ENCODE data around the gene CD247.
A peak's percentile ranks its signal among the peaks of the same experiment; 100 is the strongest.

The CD247 gene

DNA sequence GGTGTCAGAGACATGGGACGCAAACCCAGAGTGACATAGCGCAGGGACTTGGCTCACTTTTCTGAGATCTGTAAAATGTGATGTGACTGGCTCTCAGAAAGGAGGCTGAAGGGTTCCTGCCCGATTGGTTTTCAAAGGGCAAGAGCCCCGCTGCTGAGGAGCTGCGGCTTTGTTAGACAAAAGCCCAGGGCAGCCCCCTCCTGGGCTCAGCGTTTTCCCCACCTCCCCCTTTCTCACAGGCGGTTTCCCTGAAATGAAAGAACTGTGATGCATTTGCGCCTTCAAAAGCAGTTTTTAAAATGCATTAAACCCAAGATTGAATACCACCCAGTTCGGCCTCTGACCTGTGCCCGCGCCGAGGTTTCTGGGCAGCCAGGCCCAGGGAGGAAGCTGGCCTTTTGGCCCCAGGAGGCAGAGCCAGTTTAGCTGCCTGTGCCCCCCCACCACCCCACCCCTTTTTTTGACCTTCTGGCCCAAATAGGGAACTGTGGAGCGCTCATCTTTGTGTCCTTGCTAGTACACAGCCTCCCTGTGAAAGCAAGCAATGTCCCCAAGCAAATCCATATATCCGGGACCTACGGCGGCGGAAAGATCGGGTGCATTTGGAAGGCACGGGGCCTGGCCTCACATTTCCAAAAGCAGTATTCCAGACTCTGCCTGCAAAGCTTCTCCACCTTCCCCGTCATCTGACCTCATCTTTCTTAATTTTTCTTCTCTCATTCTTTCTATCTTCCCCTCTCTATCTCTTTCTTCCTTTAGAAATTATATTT is 28.6 kb downstream of the CD247 start:
- DNase-seq (ENCODE audit: low read depth), result peak; percentile 54

DNA sequence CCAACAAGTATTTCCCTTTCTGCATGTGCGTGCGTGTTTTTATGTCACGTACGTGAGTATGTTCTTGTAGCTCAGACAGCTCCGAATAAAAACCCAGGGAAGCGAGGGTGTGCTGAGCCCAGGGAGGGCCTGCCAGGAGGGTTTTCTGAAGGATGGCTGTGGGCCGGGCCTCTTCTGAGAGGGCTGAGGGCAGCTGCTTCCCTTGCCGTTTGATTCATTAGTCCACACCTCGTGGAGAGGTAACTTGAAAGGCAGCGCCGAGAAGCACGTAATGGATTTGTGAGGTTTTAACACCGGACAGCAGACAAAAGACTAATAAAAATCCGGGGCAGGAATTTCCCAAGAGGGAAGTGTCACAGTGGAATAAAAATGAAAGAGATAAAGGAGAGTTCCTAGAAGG is 29.5 kb downstream of the CD247 start:
- no peak for DNase-seq (ENCODE audit: low read depth)

DNA sequence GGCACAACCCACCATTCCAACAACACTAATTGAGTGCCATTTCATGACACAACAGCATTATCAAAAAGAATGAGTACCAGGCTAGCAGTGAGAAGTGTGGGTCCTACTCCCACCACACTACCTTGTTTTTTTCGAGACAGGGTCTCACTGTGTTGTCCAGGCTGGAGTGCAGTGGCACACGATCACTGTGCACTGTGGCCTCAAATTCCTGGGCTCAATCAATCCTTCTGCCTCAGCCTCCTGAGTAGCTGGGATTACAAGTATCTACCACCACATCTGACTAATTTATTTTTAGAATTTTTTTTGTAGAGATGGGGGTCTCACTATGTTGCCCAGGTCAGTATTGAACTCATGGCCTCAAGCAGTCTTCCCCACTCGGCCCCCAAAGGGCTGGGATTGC is 30.7 kb downstream of the CD247 start:
- DNase-seq (ENCODE audit: low read depth), result no peak

DNA sequence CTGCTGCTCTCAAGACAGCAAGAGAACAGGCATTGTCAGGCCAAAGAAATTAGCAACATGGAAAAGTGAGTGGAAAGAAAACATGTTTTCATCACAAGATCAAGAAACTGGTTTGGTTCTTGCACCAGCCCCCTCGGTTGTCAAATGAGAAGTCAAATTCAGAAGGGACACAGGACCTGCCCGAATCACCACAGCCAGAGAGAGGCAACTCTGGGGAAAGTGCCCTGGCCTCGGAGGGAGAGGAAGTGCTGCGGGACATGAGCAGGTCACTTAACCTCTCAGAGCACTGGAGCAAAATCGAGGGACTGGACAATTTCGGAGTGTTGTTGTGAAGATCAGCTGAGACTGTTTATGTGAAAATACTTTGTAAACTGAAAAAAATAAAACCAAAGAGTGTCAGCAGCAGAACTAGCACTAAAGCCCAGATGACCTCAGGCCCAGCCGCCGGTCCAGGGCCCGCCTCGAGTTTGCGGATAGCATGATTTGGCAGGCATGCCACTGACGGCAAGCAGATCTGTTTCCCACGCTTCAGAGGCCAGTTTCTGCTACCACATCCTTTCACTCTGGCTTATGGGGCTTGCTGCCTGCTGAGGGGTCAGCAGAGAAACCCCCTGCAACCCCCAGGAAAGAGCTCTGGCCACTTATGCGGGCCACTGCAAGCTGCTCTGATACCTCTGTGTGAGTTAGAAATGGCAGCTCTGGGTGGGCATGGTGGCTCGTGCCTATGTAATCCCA is 32.1 kb downstream of the CD247 start:
- no peak for DNase-seq (ENCODE audit: low read depth)

DNA sequence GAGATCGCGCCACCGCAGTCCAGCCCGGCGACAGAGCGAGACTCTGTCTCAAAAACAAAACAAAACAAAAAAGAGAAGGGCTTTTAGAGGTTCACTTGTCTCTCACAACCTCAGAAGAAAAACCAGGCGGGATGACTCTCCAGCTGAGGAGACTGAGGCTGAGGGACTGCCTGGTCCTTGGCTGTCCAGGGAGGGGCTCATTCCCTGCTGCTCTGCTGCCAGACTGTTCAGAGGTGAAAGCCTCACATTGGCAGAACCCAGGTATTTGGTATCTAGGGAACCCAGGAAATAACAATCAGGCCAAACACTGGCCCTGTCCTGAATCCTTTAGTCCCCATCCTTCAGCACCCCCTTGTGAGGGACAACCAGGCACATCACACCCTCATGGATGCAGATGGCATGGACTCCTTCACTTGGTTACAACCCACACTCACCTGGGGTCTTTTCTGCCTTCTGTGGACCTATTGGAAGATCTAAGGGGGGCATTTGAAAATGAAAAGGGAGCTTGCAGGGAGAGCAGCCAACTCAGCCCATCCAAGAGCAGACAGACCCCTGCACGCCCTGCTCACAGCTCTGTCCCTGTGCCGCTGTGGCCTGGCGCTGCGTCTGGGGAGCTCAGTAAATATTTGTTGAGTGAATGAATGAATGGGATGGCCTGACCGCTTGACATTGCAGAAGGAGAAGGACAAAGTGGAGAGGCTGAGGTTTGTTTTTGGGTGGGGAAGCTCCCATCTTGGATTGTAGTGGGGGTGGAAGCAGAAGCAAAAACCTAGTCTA is 33.4 kb downstream of the CD247 start:
- no peak for DNase-seq (ENCODE audit: low read depth)

DNA sequence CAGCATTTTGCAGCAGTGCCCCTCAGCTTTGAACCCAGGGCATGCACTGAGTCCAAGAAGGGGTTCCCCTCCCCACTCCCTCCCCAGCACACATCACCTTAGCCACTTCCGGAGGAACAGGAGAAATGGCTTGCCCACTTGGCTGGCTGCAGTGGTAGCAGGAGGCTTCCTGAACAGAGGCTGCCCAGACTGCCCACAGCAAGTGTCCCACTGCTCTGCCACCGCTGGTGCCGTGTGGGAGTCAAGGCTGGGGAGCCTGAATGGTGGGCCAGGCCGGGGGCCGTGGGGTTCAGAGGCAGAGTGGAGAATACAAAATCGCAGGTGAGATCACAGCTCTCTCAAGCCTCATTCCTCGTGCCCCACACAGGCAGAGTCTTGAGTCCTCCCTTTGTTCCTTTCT is 34.5 kb downstream of the CD247 start:
- DNase-seq (ENCODE audit: low read depth), result no peak

DNA sequence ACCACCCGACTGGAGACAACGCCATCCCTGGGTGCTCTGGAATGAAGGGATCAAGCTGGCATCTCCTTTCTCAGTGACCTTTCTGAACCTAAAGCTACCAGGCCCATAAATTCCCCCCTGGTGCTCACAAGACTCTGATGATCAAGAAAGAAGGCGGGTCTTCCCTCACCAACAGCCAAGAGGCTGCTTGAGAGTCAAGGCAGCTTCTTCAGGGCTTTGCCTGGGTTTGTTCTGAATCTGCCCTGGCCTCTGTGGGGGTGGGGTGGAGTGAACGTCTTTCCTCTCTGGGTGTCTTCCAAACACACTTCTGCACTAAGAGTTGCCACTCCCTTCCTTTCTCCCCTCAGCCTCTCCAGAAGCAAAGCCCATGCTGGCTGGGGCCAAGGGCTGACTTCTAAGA is 36.1 kb downstream of the CD247 start:
- DNase-seq (ENCODE audit: low read depth), result no peak

DNA sequence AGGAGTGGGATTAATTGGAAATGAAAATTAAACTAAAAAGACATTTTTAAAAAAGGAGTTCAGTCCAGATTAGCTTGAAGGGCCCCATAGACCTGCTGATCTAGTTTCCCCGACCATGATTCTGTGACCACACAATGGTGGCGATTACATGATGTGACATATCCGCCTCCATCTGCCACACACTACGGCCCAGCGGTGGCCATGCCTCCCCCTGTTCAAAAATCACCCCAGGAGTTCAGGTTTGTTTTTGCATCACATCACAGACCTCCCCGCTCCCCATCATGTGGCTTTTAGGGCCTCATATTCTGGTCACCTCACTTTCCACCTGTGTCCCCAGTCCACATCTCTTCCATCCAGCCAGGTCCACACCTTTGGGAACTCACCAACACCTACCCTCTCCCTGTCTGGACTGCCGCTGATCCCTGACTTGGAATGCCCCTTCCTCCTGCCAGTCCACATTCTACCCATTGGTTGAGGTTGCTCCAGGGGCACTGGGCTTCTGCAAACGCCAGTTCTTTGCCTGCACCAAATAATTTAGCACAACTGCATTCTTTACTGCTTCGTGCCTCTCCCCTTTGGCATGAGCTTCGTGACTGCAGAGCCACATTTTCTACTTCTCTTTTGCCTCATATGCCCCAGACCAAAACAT is 38.9 kb downstream of the CD247 start:
- no peak for DNase-seq (ENCODE audit: low read depth)

DNA sequence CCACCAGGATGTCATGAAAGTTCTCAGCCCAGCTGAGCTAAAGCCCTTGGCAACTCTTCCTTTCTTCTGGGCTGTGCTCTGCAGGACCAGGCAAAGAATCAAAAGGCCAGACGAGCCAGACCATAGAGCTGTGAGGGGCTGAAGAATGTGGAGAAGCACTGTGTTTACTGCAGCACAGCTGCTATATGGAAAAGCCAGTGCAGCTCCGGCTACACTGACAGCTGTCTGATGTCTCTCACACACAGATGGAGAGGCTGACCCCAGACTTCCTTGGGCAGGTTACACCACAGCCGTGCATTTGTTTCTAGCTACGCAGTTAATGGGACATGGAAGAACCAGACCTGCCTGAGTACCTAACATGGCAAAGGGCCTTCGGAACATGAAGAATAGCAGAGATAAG is 40.3 kb downstream of the CD247 start:
- DNase-seq (ENCODE audit: low read depth), result no peak

DNA sequence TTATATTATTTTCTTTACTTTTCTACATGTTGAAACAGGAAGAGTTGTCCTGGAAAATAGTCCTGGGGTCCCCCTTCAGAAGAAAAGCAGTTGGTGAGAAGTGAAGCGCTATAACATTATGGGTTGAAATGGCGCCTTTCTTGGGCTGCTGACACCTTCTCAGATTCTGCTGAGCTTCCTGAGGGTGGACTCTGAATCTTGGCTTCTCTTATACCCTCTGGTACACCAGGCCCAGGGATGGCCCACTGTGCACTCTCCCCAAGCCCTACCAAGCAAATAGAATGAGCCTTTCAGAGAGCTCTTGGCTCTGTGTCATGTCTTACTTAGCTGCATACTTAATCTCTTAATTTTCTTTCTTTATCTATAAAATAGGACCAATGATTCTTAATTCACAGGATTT is 42.3 kb downstream of the CD247 start:
- no peak for DNase-seq (ENCODE audit: low read depth)

DNA sequence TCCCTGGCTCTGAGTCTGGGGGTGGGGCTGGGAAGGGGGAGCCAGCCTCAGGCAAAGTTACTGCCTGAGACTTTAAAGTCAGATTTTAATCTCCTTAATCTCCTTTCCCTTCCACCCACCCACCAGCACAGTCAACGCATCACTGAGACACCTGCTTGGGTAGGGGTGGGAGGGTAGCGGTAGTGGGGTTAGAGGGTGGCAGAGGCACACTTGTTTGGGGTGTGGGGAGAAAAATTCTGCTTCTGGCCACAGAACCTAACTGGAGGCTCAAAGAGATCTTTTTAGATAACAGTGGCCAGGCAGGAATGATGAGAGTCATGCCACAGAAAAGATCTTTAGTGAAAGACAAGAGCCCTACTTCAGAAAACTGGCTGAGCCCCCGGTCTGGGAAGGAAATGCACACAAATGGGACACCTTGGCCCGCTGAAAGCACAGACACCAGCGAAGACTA is 44.1 kb downstream of the CD247 start:
- no peak for DNase-seq (ENCODE audit: low read depth)

DNA sequence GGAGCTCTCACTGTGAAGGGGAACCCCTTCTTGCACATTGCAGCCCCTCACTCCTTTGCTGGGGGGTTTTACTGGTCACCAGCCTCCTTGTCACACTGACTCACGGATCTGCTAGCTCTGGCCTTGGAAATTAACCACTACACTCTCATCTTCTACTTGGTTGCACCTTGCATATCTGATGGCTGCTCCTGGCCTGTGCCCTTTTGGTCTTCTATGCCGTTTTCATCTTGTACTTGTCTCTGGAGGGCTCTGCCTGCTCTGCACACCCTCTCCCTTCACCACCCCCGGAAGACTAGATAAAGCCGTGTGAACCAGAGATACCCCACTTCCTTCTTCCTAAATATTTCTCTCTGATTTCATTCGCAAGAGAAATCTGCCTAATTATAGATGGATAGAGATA is 44.6 kb downstream of the CD247 start:
- no peak for DNase-seq (ENCODE audit: low read depth)

DNA sequence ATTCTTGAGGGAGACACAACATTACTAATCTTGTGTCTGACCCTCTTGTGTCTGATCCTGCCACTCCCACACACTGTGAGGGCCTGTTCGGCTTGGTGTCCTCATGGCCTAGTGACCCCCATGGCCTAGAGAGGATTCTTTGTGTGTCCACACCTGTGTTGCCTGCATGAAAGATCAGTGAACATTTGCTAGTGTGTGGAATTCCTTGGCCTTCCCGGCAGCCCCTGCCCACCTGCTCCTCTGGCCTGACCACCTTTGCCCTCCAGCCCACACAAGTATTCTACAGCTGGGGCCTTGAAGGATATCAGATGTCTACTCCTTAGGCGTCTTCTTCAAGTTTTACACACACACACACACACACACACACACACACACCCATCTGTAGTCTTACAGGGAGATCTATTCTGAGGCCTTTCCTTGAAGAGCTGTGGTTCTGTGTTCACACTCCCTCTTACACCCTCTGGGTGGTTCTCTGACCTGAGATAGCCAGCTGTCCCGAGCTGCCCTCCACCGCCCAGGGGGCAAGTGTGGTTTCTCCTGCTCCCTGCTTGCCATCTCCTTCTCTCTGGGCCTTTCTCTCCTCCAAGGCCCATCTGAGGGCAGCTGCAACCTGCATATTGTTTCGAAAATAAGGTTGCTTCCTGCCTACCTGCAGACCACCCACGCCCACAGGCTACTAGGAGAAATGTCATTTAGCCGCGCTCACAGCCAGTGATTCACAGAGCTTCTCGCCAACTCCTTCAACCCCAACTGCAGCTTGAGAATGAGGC is 45.4 kb downstream of the CD247 start:
- DNase-seq (ENCODE audit: low read depth), result no peak

DNA sequence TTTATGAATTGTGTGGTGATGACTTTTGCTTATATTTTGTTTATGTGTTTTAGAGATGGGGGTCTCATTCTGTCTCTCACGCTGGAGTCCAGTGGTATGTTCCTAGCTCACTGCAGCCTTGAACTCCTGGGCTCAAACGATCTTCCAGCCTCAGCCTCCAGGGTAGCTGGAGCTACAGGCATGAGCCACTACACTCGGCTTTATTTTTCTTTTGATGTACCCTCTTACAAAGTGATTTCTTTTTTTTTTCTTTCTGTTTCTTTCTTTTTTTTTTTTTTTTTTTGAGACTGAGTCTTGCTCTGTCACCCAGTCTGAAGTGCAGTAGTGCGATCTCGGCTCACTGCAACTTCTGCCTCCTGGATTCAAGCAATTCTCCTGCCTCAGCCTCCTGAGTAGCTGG is 46.8 kb downstream of the CD247 start:
- DNase-seq (ENCODE audit: low read depth), result no peak

DNA sequence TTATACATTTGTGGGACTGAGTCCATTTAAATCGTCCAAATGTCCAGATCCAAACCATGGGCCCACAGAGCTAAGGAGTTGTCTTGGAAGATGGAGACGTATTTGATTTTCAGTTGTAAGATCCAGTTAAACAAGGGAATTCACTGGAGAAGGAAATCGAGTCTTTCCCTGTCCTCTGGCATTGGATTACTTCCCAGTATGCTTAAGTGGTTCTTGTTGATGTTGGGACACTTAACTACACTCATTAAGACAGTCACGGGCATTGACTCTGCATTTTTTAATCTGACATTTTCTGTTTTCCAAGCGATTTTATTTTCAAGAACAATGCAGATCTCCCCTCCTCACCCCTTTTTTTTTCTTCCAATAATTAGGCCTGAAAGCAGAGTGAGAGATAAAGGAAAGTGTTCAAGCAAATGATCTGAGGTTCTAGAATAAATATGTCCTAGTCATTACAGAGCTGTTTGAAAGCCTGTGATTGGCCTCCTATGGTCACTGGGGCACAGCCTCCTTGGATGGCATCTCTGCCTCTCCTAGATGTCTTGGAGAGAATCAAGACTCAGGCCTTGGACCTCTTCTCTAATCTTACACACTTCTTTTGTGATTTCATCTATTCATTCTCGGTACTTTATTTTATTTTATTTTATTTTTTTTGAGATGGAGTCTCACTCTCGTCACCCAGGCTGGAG is 48.9 kb downstream of the CD247 start:
- DNase-seq (ENCODE audit: low read depth), result no peak

DNA sequence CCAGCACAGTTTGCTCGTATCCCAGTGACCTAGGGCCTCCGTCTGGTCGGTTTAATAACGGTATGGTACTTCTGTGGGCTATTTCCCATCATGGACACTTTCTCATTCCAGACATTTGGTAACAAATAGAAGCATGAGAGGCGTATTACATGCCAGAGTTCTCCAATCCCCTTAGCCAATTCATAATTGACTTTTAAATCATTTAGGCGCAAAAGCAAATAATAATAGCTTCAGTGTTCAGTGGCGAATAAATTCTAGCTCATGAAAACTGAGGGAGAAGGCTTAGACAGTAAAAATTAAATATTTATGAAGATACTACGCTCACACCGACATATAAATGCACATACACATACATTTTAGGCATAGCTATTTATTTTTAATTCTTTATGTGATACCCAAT is 50.6 kb downstream of the CD247 start:
- no peak for DNase-seq (ENCODE audit: low read depth)

DNA sequence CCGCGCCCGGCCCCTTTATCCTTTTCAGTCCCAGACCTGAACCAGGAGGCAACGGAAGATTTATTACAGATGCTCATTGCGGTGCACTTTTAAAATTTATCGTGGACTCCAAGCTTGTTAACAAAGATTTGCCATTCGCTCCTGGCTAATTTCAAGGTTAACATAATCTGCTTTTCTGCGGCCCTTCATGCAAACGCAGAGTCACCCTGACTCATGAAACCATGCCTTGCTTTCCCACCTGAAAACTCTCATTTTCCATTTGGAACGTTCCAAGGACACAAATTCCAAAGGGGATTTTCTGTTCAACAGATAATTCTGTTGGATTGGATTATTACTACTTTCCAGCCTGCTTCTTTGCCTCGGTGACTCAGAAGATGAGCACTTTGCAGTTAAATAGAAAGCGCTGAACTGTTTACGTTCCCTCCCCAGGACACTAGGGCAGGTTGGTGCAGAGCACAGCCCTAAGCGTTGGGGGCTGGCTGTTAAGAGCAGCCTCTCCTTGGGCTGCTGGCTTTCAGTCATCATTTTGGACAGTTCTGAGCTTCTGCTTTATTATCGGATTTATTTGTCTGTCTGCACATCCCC is 51.1 kb downstream of the CD247 start:
- no peak for DNase-seq (ENCODE audit: low read depth)

DNA sequence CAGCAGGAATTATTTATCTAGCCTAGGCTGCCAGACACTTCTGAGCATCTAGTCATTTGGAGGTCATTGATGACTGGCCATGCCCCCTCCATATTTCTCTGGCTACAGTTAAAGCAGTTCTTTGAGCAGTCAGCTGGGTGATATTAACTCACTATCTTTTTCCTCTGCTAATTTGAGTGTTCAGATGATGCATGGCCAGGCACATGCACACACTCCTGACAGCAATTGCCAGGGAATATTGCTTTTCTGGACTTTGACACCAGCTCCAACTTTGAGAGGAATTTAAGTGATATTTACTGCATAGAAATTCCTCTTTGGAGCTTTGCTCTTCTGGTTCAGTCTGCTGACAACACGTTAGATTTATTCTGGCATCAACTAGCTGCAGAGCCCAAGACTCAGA is 52.6 kb downstream of the CD247 start:
- no peak for DNase-seq (ENCODE audit: low read depth)

DNA sequence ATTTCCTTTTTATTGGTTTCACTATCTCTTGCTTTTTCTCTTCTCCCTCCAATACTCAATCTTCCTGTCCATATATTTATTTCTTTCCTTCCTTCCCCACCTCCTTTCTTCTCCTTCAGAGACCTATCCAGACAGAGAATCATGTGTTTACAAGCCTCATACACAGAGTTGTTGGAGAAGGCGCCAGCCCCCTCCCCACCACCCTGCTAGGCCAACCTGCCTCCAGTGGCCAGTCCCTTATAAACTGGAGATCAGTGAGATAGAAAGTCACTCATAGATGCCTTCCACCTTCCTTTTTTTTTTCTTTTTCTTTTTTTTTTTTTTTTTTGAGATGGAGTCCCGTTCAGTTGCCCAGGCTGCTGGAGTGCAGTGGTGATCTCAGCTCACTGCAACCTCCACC is 53.3 kb downstream of the CD247 start:
- DNase-seq (ENCODE audit: low read depth), result no peak

DNA sequence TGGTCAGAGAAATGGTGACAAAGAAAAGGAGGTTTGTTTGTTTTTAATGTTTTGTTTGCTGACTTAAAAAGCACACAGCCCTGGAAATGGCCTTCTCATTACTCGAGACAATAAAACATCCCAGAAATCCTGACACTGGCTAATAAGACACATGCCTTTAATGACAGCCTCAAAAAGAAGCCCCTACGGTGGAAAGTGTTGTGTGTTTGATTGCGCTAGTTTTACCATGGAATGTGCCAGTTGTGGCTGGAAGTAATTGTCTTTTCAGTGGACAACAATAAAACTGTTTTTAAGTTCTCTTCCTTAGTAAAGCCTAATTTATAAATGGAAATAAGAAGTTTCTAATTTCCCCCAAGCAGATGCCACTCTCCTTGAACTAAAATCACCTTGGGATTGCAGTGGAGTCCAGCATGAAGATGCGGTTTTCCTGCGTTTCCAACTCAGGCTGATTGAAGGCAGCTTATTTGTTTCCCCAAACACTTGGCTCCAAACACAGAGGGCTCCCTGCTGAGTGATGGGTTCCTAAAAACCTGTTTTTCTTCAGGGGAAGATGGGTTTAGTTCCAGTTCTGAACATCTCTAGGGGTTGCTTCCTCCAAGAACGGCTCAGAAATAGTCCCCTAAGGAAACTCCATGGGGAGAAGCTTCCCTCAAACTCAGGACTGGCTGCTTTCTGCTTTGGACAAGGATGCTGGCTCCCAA is 54.3 kb downstream of the CD247 start:
- DNase-seq (ENCODE audit: low read depth), result no peak

Data from activated gamma-delta T cell treated with anti-CD3 and anti-CD28 coated beads, Interleukin-2, amount 50 U/mL, for 16 hours (primary cell).